GM18526 (cell line): ENCODE data around the gene ATP8B3.

Experiments
- POLR2A ChIP-seq: IDR thresholded peaks from 3 replicates; pipeline ENCODE4 v1.6.1; 2011; ENCODE audit not compliant: insufficient read length; ENCODE audit errors: extremely low read depth

ATP8B3 gene

GRCh38 chr19:1816530-1817298, 4.6 kb upstream of the ATP8B3 start:
- no peak for TF ChIP-seq POLR2A

DNA sequence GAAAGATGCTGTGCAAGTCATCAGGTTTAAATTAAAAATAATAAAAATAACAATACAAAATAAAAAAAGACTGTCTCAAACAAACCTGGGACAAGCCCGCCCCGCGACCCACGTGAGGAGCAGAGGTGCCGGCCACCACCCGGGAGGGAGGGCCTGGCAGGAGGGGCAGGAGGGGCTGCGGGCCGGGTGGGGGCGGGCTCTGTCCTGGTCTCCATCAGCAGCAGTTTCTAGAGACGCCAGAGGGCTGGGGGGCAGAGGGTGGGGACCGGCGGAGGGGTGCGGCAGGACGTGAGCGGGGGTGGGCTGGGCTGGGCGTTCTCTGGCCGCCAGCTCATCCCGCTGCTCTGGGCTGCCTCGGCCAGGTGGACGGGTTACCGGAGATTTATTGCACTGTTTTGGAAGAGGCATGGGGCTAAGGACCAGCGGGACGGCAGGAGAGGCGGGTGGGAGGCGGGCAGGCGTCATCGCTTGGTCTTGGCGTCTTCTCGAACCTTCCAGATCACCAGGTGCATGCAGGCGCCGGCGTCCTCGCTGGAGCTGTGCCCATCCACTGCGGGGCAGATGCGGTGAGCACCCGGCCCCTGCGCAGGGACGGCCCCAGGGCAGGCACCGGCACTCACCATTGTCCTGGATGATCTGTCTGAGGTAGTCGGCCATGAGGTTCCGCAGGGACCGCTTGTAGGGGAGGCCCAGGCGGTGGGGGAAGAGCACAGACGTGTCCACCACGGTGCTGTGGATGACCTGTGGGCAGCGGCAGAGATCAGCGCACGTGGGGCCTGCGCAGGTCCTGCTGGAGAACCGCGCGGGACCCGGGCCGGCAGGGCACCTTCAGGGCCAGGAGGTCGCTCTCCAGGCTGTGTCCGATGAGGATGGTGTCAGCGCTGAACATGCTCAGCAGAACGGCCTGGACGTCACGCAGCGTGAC, 3.8 kb upstream of the ATP8B3 start:
- no peak for TF ChIP-seq POLR2A

DNA sequence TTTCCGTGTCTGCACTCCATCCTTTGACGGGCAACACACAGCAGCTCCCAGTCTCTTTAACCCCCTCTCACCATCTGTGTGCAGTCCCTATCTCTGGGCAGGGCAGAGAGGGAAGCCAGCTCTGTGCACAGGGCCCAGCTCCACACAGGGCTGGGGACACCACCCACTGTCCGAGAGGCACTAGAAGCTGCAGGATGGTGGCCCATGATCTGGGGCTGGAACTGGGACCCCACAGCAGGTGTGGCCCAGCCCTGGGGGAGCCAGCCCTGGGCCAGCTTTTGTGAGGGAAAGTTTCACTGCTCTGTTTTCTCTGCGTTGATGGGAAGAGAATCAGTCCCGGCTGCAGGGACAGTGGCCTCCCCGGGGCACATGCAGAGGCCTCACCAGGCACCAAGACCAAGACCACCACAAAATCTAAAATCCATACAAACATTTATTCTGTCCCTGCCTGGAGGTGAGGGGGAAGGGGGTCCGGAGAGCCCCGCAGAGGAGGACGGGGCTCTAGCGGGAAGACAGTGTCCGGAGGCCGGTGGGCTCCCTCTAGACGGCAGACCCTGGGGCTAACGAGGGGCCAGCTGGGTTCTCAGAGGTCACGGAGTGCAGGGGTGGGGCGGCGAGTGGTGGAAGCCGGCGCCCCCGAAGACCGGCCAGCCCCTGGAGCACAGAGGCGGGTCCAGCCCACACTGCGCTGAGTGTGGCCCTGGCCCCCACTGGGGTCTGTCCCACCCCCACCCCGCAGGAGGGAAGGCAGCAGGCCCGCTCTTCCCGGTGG, 2.9 kb upstream of the ATP8B3 start:
- no peak for TF ChIP-seq POLR2A

DNA sequence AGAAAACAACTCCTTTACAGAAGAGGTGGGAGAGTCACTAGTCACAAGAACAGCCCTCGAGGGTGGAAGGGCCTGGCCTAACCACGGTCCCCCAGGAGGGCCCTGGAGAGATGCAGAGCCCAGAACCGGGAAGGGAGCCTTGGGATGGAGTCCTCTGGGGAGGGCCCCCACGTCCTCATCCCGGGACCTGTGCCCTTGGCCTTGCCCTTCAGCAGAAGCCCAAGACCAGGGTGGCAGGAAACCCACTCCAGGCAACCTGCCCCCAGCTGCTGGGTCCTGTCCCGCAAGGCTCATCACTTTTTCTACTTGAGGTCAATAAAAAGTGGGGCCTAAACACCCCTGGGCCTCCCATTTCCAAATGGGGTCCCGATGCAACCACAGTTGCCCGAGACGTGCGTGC, 2.3 kb upstream of the ATP8B3 start:
- no peak for TF ChIP-seq POLR2A

- TF ChIP-seq POLR2A: no peak
Observed at GRCh38 chr19:1813192-1814182, 1.4 kb upstream of the ATP8B3 start.

DNA sequence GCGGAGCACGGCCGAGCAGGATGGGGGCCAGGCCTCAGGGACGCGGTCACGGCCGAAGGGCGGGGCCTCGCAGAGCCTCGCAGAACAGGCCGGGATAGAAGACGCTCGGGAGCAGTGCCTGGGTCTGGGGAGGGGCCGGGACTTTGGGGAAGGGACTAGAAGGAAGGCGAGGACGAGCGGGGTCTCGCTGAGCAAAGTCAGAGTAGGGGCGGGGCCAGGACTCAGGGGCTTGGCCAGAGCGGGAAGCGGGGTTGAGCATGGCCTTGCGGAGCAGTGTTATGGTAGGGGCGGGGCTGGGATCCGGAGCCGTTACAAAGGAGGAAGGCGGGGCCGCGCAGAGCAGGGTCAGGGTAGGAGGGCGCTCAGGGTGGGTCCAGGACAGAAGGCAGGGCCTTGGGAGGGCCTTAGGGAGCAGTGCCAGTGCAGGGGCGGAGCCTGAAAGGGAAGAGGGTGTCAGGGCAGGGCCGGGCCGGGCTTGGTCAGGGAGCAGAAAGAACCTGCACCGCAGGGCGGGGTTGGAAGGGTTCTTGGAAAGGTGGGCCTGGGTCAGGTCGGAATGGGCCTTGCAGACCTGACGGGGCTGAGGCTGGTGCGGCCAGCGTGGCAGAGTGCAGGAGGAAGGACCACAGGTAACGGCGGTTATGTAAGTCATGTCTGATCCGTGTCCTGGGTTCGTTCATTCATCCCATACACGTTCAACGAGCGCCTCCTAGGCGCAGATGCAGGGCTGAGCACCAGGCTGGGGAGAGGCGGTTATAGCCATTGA, 533 bp upstream of the ATP8B3 start:
- no peak for TF ChIP-seq POLR2A

GRCh38 chr19:1811472-1811894, 593 bp downstream of the ATP8B3 start:
- no peak for TF ChIP-seq POLR2A

GRCh38 chr19:1810439-1811160, 1.5 kb downstream of the ATP8B3 start:
- no peak for TF ChIP-seq POLR2A

GRCh38 chr19:1809678-1810077, 2.4 kb downstream of the ATP8B3 start:
- TF ChIP-seq POLR2A: no peak

DNA sequence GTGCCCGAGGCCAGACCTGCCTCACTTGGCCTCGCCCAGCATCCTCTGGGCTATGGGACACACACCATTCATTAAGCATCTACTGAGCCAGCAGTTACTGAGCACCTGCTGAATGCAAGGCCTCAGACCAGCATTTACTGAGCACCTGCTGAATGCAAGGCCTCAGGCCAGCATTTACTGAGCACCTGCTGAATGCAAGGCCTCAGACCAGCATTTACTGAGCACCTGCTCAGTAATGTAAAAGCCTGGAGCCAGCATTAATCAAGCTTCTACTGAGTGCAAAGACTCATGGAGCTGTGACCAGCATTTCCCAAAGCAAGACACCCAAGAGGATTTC, 3.7 kb downstream of the ATP8B3 start:
- TF ChIP-seq POLR2A: no peak

DNA sequence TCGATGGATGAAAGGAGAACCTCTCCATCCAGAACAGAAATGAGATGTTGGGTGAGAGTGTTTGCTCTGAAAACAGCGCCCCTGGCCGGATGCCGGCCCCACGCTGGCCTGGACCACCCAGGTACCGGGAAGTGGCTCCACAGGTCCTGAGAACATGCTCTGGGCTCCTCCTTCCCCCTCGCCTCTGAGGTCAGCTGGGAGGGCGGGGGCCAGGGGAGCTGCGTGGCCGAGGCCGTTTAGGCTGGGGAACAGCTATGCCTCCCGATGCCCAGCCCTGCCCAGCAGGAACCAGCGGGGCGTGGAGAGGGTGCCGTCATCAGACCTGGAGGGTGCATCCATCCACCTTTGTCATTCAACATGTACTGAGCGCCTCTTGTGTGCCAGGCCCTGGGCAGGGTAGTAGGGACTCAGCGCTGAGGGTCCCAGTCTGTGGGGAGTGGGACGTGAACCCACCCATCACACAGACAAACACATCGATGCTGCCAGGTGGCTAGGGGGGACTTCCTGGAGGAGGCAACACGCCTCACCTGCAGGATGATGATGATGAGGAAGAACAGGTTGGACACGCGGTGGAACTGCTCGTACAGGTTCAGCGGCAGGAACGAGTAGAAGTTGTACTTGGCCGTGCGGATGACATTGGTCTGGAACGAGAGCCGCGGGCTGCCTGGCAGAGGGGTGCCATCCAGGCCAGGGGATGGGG, 4.2 kb downstream of the ATP8B3 start:
- TF ChIP-seq POLR2A: no peak

DNA sequence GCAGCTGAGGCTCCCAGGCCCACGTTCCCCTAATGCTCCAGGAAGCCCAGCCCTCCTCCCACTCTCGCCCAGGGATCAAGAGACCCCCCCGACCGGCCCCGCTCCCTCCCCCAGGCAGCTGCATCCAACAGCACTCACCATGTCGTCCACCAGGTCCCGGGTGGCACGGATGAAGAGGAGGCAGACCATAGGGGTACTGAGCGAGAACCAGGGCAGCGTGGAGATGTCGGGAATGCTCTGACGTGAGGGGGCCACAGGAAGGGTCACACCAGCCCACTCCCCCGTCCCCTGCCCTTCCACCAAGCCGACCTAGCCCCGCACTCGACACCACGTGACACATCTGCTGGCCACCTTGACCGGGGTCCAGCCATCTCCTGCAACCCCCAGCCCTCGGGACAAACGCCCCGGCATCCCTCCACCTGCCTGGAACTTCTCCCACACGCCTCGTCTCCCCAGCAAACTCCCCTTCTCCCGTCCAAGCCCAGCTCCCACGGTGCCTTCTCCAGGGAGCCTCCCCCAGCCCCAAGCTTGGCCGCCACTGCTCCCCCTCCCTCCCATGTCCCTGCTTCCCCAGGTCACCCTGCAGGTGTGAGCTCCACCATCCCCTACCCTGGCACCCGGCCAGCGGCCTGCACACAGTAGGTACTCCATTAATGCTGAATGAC, 4.9 kb downstream of the ATP8B3 start:
- no peak for TF ChIP-seq POLR2A
